Endometrium (tissue), 2 donors: ENCODE results near the gene NCAPD3.
"Not testable (repeated sequence)": the region's sequence is repeated elsewhere in the genome, so short reads cannot be mapped to it uniquely, and the experiment has no call there.

Experiments
- FAIRE-seq: peaks from 2 replicates; lab custom pipeline; 2012; peaks lifted over from hg19 to GRCh38; lab: Jason Lieb, UNC
- donor health status: control.
- donor health status: control.

The NCAPD3 gene

DNA sequence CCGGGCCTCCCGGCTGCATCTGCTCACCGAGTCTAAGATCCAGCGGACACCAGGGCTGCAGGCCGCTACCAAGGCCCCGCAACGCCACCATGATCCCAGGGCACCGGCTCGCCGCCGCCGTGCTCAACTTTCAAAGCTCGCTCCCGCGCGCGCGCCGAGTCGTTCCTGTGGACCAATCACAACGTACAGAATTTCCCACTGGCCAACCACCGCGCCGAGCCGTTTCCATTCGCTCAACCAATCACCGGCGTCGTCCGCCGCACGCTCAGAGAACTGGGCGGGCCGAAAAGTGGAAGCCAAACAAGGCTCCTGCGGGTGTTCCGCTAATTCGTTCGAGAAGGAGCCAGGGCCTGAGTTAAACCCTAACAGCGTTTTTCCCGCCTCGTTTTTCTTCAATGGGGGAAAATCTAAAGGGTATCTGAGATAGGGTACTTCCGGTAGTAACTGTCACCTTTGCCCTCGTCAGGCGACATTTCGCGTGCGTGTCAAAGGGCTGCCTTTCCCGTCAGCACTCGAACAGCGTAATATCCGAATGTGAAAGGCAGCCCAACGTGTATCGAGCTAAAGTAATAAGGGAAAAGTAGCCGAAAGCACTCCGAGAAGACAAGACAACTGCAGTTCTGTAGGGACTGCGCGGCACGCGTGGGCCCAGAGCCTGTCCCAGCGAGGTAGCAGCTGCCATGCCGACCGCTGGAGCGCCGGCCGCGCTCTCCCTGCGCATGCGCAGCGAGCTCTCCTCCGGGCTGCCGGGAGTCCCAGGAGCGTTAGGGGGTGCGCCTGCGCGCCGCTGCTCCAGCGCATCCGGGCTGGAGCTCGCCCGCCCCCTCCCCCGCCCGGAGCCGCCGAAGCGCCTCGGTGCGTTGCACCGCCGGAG, at the start of gene NCAPD3, which contains the start of gene VPS26B:
Gene NCAPD3 (minus strand): TSS at position 132 of the 874 bp plus-strand sequence. CDS start 41 bp downstream, at position 91.
Gene VPS26B (plus strand): TSS at position 836 of the 874 bp plus-strand sequence. CDS start 452 bp downstream, outside the sequence.
- FAIRE-seq, result peak; percentile 86

DNA sequence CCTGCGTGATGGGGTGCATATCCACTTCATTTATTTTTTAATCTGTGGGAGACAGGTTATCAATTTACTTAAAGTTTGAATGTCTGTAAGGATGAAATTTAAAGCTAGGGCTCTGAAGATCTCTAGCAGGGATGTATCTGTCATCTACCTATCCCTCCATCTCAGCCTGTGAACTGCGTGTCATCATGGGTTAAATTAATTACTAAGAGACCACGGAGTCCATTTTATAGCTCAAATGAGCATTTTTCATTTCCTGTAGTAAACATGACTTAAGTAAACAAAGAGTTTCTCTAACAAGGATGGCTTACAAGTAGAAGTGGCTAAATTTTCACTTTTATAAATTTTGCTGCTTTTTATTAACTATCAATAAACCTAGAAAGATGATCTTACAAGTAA, 49.5 kb upstream of the NCAPD3 start:
- FAIRE-seq, result no peak

DNA sequence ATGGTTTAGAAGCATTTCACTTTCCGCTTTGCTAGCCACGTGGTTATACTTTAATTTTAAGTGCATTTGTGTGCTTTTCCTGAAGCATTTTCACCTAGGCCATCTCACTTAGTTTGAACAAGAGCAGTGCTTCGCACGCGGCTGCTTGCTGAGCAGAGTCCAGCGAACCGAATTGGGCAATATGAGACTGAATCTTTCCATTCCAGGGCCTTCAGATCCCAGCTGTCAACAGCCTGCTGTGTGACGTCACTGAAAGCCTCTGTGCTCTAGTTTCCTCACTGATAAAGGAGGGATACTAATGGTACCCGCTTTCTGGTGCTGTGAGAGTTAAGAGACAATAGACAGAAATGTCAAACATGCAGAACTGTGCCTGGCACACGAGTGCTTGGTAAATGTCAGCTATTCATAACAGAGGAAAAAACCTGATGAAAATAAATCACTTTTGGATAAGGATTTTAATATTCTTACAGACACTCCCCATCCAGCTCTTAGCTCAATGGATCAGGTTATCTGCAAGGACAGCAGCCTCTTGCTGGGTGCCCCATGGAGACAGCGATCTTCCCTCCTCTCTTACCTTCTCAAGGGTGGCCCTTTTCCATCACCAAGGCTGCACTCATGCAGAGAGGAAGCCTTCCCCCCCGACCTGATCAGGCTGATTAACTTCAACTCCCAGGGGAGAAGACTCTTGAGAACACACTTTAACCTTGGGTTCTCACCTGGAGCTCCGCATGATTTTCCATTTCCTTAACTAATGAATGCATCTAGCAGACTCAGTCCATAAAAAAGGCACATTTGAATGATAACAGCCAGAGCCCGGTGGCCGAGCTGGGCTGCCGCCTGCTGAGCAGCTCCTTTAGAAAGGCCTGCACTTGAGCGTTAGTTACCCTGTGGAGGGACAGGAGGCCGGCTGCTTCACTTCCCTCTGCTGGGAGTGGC, 48.9 kb upstream of the NCAPD3 start:
- no peak for FAIRE-seq

DNA sequence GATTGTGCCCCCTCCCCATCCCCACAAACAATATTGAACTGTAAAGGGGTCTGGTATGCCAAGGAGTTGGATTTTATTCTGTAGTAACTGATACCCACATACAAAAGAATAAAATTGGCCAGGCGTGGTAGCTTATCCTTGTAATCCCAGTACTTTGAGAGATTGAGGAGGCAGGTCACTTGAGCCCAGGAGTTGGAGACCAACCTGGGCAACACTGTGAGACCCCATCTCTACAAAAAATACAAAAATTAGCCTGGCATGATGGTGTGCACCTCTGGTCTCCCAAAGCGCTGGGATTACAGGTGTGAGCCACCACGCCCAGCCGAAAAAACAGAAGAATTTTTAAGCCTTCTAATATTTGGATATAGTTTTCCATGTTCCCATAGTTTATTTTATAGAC, 48.2 kb upstream of the NCAPD3 start:
- FAIRE-seq, result no peak

DNA sequence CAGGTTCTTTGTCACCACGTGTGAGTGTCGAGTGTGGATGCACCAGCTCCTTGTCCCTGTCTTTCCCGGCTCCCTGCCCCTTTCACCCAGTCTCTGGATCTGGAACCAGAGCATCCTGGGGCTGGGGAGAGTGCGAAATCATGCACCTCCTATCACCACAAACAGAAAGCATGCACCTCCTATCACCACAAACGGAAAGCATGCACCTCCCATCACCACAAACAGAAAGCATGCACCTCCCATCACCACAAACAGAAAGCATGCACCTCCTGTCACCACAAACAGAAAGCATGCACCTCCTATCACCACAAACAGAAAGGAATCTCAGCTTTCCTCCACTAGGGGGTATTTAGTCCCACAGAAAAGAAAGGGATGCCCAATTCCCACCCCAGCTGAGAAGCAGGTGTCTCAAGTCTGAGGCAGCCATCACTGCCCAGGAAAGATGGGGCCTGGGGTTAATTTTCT, 46.5 kb upstream of the NCAPD3 start:
- FAIRE-seq, result no peak

DNA sequence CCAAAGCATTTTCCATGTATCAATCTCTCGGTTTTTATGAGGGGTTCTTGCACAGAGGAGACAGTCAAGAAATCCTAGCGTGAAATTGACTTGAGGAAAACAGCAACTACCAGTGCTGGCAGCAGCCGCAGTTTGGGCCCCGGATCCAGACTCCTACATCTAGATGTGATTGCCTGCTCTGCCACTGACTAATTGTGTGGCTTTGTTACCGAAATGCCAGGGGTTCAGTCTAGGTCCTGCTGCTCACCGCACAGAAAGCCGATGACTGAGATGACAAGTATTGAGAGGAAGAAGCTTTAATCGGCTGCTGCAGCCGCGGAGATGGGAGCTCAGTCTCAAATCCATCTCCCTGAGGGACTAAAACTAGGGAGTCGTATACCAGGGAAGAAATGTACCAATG, 44.2 kb upstream of the NCAPD3 start:
- no peak for FAIRE-seq

DNA sequence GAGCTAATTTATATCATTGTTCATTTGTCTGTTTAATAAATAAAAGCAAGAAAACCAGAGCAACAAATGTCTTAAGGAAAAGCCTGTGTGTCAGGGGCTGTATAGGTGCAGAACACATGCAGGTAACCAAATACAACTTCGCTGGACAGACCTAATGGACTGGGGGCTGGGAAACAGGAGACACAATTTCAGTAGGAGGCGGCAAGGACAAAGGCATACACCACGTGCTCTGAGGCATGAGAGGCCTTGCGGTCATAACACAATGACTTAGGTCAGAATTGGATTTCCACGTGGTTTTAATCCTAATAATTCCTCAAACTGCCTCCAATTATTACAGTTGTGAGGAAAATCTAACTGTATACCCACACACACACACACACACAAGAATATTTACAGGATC, 43.7 kb upstream of the NCAPD3 start:
- FAIRE-seq, result no peak

- FAIRE-seq, result no peak
These were observed 43.1 kb upstream of the NCAPD3 start for GRCh38 chr11:134266841-134267251.

DNA sequence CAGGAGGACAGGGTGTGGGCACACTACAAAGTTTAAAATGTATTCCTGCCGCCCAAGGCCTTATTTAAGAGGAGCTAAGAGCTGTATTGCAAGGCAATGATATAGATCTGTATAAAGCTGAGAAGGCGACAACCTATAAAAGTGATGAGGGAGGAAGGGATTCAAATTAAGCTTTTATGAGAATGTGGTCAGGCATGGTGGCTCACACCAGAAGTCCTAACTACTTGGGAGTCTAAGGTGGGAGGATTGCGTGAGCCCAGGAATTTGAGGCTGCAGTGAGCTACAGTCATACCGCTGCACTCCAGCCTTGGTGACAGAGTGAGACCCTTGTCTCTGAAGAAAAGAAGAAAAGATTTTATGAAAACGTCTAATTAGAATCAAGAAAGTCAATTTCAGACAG, 42.7 kb upstream of the NCAPD3 start:
- no peak for FAIRE-seq

GRCh38 chr11:134264966-134265764, 41.4 kb upstream of the NCAPD3 start:
- FAIRE-seq, result no peak

- FAIRE-seq, result no peak
These were observed 38.1 kb upstream of the NCAPD3 start for GRCh38 chr11:134261626-134262488.

DNA sequence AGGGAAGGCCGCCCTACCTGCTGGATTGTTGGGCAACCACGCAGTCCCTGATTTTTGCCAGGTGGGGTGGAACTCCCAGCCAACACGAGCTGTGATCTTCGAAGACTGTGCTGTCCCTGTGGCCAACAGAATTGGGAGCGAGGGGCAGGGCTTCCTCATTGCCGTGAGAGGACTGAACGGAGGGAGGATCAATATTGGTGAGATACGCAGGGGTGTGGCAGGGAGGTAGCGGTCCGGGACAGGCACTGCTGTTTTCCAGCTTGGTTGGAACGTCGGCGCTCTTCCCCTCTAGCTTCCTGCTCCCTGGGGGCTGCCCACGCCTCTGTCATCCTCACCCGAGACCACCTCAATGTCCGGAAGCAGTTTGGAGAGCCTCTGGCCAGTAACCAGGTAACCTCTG, 37.2 kb upstream of the NCAPD3 start:
- no peak for FAIRE-seq

DNA sequence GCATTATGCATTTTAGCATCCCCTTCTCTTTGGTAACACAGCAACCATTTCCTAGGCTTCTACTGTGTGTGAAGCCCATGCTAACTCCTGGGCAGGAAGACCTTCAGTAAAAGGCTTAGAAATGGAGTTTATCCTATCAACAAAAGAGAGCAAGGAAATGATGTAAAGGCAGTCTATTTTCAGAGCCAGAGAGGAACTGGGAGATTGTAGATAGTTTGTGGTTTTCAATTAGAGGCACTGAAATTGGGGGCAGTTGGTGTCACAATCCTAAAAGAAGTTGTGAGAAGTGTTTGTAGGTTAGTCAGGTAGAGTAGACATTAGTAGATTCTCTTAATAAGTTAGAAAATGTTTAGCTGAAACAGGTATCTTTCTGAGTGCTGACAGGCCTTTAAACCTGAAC, 36.7 kb upstream of the NCAPD3 start:
- no peak for FAIRE-seq

GRCh38 chr11:134258577-134258976, 34.8 kb upstream of the NCAPD3 start:
- FAIRE-seq, result no peak

- no peak for FAIRE-seq
These were observed 33.3 kb upstream of the NCAPD3 start for GRCh38 chr11:134257101-134257500.

DNA sequence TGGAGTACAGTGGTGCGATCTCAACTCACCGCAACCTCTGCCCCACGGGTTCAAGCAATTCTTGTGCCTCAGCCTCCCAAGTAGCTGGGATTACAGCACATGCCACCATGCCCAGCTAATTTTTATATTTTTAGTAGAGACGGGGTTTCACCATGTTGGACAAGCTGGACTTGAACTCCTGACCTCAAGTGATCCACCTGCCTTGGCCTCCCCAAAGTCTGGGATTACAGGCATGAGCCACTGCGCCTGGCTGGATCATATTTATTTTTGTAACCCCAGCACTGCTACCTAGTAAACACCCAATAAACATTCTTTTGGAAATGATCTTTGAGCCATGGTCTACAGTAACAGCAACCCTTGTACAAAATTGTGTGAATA, 31.4 kb upstream of the NCAPD3 start:
- FAIRE-seq, result not testable (repeated sequence)

- no peak for FAIRE-seq
These were observed 30.8 kb upstream of the NCAPD3 start for GRCh38 chr11:134254433-134255183.

DNA sequence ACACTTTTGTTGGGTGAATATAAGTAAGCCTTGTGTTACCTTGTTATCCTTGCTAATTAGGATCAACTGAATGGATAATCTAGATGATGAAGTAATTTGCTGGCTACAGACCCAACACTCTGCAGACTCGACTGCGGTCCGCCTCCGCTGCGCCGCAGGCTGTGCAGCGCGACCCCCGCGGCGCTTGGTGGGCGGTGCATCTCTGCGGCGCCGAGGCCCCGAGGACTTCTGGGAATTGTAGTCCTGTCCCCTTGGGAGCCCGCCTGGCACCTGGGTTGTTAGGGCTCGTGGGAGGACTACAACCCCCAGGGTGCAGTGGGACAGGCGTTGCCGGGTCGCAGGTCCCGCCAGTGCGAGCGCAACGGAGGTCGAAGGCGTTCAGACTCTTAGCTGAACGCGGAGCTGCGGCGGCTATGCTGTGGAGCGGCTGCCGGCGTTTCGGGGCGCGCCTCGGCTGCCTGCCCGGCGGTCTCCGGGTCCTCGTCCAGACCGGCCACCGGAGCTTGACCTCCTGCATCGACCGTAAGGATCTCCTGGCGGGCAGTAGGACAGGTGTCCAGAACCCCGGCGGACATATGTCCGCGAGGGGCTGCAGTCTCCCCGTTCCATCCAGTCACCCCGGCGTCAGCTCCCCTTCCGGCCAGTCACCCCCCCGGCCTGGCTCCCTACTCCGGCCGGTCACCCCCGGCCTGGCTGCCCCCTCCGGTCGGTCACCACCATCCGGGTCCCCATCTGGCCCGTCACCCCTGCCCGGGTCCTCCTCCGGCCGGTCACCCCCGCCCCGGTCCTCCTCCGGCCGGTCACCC, 29.6 kb upstream of the NCAPD3 start, which contains the start of the genes ACAD8 and THYN1:
Gene ACAD8 (plus strand): TSS at position 381 of the 806 bp plus-strand sequence. CDS start 33 bp downstream, at position 414.
Gene THYN1 (minus strand): TSS at position 165 of the 806 bp plus-strand sequence. CDS start 470 bp downstream, outside the sequence.
- FAIRE-seq, result peak; percentile 93
